HG03439 (cell line): ENCODE measurements around the gene PDXK.

Experiments
- ATAC-seq: cut with Tn5 transposase; IDR thresholded peaks from one replicate; pipeline ENCODE4 v1.9.1; 2021; ENCODE audit warnings: mild to moderate bottlenecking, moderate library complexity; ENCODE audit not compliant: unreplicated experiment

The PDXK gene

GRCh38 chr21:43721206-43721605 is 2.3 kb downstream of the PDXK start:
- no peak for ATAC-seq

GRCh38 chr21:43721939-43722338 is 3.0 kb downstream of the PDXK start:
- ATAC-seq, result no peak

DNA sequence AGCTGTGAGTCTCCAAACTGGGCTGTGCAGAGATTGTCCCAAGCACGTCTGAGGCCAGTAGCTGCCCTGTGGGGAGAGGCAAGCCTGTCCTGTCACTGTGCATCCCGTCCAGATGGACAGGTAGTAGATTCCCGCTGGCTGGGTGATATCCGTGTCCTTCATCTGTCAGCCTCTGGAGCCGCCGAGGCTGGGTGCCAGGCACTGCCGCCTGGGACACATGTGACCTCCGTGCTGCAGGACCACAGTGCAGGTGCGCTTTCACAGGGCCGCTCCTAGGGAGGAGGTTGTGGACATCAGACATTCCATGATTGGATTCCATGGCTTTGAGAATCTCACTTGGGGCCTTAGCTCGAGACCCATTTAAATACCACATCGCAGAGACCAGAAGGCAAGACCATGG is 4.7 kb downstream of the PDXK start:
- no peak for ATAC-seq

GRCh38 chr21:43726686-43727518 is 8.0 kb downstream of the PDXK start:
- ATAC-seq, result no peak

DNA sequence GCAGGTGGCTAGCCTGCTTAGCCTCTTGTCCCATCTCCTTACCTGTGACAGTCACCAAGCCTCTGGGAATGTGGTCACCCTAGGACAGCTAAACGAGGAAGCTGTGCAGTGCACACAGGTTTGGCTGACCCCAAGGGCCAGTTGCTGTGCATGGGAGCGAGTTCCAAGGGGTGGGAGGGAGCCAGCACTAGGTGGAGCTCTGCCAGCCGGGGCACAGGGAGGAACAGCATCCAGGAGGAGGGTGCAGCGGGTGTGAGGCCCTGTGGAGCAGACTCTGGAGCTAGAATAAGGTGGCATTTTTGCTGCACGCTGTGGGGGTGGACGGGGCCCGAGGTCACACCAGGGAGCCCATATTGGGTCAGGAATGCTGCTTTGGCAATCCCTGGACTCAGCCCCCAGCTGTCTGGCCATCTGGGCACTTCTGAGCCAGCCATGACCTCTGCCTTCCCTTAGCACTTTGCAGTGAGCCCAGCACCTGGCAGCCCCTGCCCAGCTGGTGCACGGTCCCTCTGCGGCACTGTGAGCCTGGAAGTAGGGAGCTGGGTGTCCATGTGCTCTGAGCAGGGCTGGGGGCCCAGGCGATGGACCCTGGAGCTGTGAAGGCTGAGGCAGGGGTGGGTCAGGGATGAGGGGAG is 8.7 kb downstream of the PDXK start:
- ATAC-seq, result no peak

DNA sequence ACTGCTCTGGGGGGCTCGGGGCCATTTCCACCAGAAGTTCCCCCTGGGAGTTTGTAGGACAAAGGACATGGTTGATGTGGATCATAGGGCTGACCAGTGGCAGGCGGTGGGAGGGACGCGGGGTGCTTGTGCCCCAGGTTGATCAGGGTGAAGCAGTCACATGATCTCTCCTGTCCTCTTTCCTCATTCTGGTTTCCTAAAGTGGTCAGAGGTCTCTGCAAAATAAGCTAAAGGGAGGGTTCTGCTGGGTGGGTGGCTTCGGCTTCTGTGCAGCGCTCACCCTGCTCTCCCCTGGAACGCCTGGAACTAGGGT is 9.2 kb downstream of the PDXK start:
- no peak for ATAC-seq

GRCh38 chr21:43728467-43729390 is 9.8 kb downstream of the PDXK start:
- peak; percentile 45 for ATAC-seq

DNA sequence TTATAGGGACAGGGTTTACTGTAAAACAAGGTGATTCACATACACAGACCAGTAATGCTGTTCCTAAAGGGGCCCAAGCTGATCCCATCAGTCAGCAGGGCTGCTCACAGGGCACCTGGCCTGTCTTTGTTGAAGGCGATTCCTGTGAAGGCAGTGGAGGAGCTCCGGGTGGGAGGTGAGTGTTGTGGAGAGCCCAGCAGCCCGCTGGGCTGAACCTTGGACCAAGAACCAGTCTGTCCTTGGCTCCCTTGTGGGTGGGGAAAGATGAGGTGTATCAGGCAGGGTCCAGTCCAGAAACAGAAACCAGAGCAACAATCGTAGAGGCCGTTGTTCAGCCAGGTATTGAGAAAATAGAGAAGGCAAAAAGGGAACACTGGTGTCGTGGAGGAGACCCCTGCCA is 12.5 kb downstream of the PDXK start:
- no peak for ATAC-seq

DNA sequence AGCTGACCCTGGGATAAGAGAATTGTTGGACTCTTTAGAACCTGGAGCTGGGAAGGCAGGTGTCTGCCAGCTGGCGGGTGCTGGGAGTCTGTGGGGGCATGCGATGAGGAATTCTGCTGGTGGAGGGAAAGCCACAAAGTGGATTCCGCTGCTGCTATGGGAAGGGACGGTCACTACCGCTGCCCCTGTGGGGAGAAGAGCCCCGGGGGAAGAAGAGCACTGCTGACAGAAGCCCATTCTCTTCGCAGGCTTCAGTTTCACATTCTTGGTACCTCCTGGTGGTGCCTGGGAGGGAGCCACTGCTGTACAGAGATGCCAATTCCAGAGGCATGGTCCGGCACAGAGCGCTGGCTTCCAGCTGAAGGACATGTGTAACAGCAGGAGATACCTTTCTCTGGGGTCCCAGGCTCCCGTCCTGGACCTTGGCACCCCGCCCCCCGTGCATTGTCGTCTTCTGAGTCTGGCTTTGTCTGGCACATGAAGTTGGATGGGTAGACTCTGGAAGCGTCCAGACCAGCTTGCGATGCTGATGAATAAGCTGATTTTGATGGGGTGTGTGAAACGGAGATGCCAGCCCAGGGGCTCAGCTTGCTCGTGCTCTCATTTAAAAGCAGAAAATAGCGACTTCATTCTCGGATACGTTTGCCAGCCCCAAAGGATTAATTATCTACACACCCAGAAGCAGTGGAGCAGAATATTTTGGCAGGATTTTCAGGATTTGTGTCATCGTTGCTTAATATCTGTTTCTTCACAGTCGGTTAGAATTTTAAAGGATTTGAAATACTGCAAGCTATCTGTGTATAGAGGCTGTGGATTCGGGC is 13.2 kb downstream of the PDXK start:
- no peak for ATAC-seq

GRCh38 chr21:43733060-43733459 is 14.1 kb downstream of the PDXK start:
- no peak for ATAC-seq

- ATAC-seq, result no peak
Measured at GRCh38 chr21:43733529-43734071, 14.7 kb downstream of the PDXK start.

DNA sequence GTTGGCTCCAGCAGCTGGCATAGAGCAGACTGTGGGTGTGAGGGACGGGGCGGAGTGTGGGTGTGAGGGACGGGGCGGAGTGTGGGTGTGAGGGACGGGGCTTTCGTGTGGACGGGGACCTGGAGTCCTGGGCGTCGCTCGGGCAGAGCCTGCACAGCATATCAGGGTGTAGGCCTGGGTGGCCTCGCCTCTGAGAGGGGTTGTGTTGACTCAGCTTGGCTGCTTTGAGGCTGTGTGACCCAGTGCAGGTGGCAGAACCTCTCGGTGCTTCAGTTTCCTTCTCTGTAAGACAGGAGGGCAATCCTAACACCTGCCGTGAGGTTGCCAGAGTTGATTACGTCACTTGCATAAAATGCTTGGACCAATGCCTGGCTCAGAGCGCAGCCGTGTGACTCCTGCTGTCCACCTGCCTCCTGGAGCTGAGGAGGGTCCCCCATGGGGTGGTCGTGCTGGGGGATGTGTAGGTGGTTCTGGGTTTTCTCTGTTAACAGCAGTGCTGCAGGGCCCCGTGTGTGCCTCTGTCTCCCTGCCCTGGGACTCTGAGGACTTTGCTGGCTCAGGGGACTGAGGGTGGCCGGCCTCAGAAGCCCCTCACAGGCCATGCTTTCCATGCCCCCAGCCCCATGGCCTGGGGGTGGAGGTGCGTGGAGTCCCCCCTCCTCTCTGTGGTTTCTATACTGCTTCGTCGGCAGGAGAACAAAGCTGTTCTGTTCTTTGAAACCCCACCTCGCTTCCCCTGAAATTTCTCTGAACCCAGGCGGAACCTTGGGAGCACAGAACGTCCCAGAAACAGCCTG is 15.4 kb downstream of the PDXK start:
- no peak for ATAC-seq

GRCh38 chr21:43734928-43735229 is 15.9 kb downstream of the PDXK start:
- ATAC-seq, result no peak

DNA sequence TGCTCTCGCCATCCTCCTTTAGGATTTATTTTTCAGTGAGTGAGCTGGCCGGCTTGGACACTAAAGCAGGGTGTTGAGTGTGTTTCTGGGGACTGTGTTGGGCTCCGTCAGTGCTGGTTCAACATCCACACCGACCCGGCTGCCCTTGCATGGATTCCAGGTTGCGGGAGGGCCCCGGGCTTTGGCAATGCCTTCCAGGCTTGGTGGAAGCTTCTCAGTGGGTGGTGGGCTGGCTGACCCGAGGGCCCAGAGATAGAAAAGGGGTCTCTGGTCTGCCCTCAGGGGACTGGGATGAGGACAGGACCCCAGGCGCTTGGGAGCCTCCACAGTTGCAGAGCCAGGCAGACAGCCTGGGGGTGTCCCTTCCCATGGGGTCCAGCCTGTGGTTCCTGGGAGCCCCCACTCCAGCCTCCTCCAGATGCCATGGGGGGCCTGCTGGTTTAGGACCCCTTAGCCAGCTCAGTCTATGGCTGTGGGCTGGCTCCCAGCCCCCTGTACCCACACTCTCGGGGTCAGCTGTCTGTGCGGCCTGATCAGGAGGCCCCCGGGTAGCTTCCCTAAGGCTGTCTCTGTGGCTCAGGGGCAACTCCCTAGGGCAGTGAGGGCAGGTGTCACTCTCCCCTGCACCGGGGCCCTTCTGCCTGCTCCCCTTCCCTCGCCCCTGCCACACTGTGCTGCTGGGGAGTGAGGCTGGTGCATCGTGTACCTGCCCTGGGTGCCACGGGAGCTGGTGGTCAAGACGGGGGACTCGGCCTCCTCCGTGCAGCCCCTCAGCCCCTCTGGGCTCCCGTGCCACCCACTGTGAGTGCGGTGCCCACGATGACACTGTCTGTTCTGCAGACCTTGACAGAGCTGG is 16.5 kb downstream of the PDXK start:
- ATAC-seq, result no peak

DNA sequence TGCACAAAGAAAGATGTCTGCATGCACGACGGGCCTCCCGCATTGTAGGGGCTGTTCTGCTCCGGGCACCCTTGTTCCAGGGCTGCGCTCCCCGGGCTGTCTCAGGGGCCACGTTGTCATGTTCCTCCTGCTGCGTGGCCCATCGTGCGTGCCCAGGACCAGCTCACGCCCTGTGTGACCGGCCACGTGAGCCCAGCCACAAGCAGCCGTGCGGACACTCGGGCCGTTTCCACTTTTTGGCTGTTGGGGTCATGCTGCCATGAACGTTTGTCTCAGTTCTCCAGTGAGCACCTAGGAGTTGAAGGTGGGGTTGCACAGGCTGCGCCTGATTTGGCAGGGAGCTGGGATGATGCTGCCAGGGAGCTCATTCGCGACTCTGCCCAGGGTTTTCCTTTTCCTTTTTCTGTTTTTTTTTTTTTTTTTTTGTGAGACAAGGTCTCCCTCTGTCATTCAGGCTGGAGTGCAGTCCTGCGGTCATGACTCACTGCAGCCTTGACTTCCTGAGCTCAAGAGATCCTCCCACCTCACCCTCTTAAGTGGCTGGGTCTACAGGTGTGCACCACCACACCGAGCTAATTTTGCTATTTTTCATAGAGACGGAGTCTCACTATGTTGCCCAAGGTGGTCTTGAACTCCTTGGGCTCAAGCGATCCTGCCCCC is 17.4 kb downstream of the PDXK start:
- ATAC-seq, result no peak

DNA sequence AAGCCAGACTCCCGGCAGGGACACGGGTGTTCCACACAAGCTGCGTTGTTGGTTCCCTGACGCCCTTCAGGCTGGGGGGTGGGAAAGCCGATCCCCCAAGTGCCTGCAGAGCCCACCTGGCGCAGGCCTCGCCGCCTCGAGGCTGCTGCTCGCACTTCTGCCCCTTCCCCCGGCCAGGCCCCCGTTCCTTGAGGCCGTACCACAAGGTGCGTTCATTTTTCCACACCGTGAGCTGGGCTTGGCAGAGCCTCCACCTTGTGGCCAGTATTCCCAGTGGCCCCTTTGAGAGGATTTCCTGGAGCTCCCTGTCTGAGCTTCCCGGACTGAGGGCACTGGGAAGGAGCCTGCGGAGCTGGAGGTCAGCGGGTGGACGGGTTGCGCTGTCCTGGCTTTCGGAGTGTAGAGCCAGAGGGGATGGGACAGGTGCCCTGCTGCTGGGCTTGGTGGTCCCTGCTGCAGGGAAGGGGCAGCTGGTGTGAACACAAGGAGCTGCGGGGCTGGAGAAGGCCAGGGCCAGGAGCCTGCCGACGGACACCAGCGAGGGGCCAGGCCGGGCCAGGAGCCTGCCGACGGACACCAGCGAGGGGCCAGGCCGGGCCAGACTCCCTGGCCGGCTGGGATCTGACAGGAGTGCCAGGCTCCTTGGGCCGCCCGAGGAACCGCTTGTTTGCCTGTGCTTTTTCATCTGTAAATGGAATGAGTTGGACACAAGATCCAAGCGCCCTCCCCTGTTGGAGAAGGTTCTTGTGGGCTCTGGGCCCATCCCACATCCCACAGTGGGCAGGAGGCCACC is 18.4 kb downstream of the PDXK start:
- ATAC-seq, result no peak

GRCh38 chr21:43739621-43740435 is 20.9 kb downstream of the PDXK start:
- no peak for ATAC-seq
